ENCODE data around the gene AQP3. TPM values are rescaled to one million over a fixed set of nuclear protein-coding genes. Genes with fewer than 3 reads are reported as not detected.

AQP3 gene
- total RNA-seq, 1 experiment from 2014 or later = 5.5 TPM

DNA sequence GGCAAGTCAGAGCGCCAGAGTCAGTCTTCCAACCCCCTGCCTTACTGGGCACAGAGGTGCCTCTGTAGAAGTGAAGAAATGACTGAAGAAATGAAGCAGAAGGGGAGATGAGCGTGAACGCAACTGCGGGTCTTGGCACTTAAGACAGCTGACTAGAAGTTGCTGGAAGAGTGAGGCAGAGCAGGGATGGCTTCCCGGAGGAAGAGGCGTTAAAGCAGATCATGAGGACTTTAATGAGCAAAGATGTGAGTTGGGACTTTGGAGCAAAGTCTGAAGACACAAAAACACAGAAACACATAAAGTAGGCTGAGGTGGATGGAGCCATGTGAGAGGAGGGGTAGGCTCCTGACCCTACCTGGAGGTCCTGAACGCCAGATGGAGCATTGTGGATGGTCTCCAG is 7.2 kb downstream of the AQP3 start:
- no peaks in the 10 kb centered on the region for H3K9me3 ChIP-seq (ENCODE audit: control insufficient read depth in 1 of 2, insufficient read depth in 1 of 2, low read depth in 1 of 2, low read length in 2 of 2)
- ChIA-PET POLR2A (interaction anchor here (1.1 kb wide), 1 partner anchor 13 kb away, joined by 3 read pairs; no protein-coding TSS in a partner anchor), RAD21 (ENCODE audit: low non-redundant PET in 1 of 2, low total read pairs in 2 of 2, uncharacterized antibody in 2 of 2, unreplicated experiment in 2 of 2) (no interaction called here), CTCF (interaction anchor here (5.9 kb wide), 1 partner anchor 12 kb away, joined by 39 read pairs; no protein-coding TSS in a partner anchor)
- TF ChIP-seq POLR2AphosphoS5 (IDR thresholded peaks at IDR 0.05; ENCODE audit: low read depth, low read length) (no peak), SIN3A (IDR thresholded peaks at IDR 0.05; ENCODE audit: low read depth) (no peak), POLR2A (IDR thresholded peaks at IDR 0.05; ENCODE audit: borderline replicate concordance, extremely low read depth, insufficient read depth, insufficient read length) (no peak), EZH2 (IDR thresholded peaks at IDR 0.05) (no peak), YY1 (IDR thresholded peaks at IDR 0.05; ENCODE audit: extremely low read depth, insufficient replicate concordance, low read depth, low read length) (no peak), FOSL1 (IDR thresholded peaks at IDR 0.05; ENCODE audit: low read depth) (no peak), ZFX (IDR thresholded peaks at IDR 0.05) (no peak), ZNF274 (IDR thresholded peaks at IDR 0.05; ENCODE audit: low read depth, low read length) (no peak)
- TF ChIP-seq, protein P1, sequence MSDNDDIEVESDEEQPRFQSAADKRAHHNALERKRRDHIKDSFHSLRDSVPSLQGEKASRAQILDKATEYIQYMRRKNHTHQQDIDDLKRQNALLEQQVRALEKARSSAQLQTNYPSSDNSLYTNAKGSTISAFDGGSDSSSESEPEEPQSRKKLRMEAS (IDR thresholded peaks at IDR 0.05) = no peak
- TF ChIP-seq, protein P2, sequence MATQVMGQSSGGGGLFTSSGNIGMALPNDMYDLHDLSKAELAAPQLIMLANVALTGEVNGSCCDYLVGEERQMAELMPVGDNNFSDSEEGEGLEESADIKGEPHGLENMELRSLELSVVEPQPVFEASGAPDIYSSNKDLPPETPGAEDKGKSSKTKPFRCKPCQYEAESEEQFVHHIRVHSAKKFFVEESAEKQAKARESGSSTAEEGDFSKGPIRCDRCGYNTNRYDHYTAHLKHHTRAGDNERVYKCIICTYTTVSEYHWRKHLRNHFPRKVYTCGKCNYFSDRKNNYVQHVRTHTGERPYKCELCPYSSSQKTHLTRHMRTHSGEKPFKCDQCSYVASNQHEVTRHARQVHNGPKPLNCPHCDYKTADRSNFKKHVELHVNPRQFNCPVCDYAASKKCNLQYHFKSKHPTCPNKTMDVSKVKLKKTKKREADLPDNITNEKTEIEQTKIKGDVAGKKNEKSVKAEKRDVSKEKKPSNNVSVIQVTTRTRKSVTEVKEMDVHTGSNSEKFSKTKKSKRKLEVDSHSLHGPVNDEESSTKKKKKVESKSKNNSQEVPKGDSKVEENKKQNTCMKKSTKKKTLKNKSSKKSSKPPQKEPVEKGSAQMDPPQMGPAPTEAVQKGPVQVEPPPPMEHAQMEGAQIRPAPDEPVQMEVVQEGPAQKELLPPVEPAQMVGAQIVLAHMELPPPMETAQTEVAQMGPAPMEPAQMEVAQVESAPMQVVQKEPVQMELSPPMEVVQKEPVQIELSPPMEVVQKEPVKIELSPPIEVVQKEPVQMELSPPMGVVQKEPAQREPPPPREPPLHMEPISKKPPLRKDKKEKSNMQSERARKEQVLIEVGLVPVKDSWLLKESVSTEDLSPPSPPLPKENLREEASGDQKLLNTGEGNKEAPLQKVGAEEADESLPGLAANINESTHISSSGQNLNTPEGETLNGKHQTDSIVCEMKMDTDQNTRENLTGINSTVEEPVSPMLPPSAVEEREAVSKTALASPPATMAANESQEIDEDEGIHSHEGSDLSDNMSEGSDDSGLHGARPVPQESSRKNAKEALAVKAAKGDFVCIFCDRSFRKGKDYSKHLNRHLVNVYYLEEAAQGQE (IDR thresholded peaks at IDR 0.05; ENCODE audit: low read depth) = no peak
- TF ChIP-seq, protein P3, sequence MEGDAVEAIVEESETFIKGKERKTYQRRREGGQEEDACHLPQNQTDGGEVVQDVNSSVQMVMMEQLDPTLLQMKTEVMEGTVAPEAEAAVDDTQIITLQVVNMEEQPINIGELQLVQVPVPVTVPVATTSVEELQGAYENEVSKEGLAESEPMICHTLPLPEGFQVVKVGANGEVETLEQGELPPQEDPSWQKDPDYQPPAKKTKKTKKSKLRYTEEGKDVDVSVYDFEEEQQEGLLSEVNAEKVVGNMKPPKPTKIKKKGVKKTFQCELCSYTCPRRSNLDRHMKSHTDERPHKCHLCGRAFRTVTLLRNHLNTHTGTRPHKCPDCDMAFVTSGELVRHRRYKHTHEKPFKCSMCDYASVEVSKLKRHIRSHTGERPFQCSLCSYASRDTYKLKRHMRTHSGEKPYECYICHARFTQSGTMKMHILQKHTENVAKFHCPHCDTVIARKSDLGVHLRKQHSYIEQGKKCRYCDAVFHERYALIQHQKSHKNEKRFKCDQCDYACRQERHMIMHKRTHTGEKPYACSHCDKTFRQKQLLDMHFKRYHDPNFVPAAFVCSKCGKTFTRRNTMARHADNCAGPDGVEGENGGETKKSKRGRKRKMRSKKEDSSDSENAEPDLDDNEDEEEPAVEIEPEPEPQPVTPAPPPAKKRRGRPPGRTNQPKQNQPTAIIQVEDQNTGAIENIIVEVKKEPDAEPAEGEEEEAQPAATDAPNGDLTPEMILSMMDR (IDR thresholded peaks at IDR 0.05 in 2 of 3, conservative IDR thresholded peaks at IDR 0.05 in 1 of 3; ENCODE audit: borderline replicate concordance in 1 of 3, insufficient read depth in 1 of 3, low read depth in 2 of 3, low read length in 2 of 3) = no peak
- no peak overlapping the region for H3K27ac ChIP-seq (ENCODE audit: low read depth, low read length)
- no peaks in the 10 kb centered on the region for H4K20me1 ChIP-seq (ENCODE audit: insufficient read depth)
- H3K36me3 ChIP-seq (ENCODE audit: control insufficient read depth in 1 of 2, insufficient read depth in 2 of 2, low read length in 2 of 2) = no peaks in the 10 kb centered on the region
- peak overlapping the region; percentile 60 for H3K4me2 ChIP-seq (ENCODE audit: low read length)
- no TSS peak for BruUV-seq (replicated peaks)
- no peak for ATAC-seq
- H3K9ac ChIP-seq (ENCODE audit: low read length) = no peak overlapping the region
- H3K4me3 ChIP-seq (replicated peaks in 1 of 2; ENCODE audit: low read depth in 1 of 2, low read length in 2 of 2) = no peak overlapping the region
- no peaks in the 10 kb centered on the region for H3K9me2 ChIP-seq (ENCODE audit: insufficient read depth)
- H3K79me2 ChIP-seq (ENCODE audit: insufficient read depth, low read length) = no peaks in the 10 kb centered on the region
- intact Hi-C loops (cut with micrococcal nuclease) = no loop called here
- peaks cover 33 to 46% of the 10 kb centered on the region in 2 experiments for H3K4me1 ChIP-seq (ENCODE audit: control insufficient read depth in 1 of 2, insufficient read depth in 2 of 2, low read length in 2 of 2)
- DNase-seq (ENCODE audit: low read depth, low spot score) = no peak
- no peak overlapping the region for H2AFZ ChIP-seq (ENCODE audit: low read depth, low read length, poor library complexity, severe bottlenecking)
- no peaks in the 10 kb centered on the region for H3K27me3 ChIP-seq (ENCODE audit: insufficient read depth, low read length)
